SK-N-SH (cell line): ENCODE results near the gene SP1.

Experiments used
- EP300 ChIP-seq, 2 experiments: IDR thresholded peaks; 2 replicates each; pipeline versions ENCODE4 v1.4.0 to v1.6.1; 2012; ENCODE audit warnings: borderline replicate concordance in 1 of 2, low read depth in 1 of 2, low read length in 1 of 2
- EZH2phosphoT487 ChIP-seq: fragments of 200-600 bp; sonication (generic); IDR thresholded peaks from 2 replicates; pipeline ENCODE4 v1.6.1; 2017; ENCODE audit warnings: low read depth, mixed run types, mild to moderate bottlenecking, antibody characterized with exemption, moderate library complexity, borderline replicate concordance
- POLR2AphosphoS5 ChIP-seq: IDR thresholded peaks from 2 replicates; pipeline ENCODE4 v1.6.1; 2012; ENCODE audit warnings: low read depth, low read length
- TAF1 ChIP-seq: IDR thresholded peaks from 2 replicates; pipeline ENCODE4 v1.6.1; 2012; ENCODE audit warnings: low read depth, mild to moderate bottlenecking, low read length, moderate library complexity, borderline replicate concordance
- TEAD4 ChIP-seq: IDR thresholded peaks from 2 replicates; pipeline ENCODE4 v1.4.0; 2012; ENCODE audit warnings: mild to moderate bottlenecking, borderline replicate concordance; ENCODE audit not compliant: insufficient read depth
- YY1 ChIP-seq: IDR thresholded peaks from 2 replicates; pipeline ENCODE4 v1.4.0; 2012; ENCODE audit warnings: low read depth, mild to moderate bottlenecking
- TF ChIP-seq, protein P1 (sequence below): IDR thresholded peaks from 2 replicates; pipeline ENCODE4 v1.4.0; 2012; ENCODE audit warnings: low read depth
- TF ChIP-seq, protein P2 (sequence below): fragments of 200-600 bp; sonication (generic); IDR thresholded peaks from 2 replicates; pipeline ENCODE4 v1.6.1; 2017; ENCODE audit warnings: antibody characterized with exemption, mild to moderate bottlenecking, moderate library complexity
- TF ChIP-seq, protein P3 (sequence below): IDR thresholded peaks from 2 replicates; pipeline ENCODE4 v1.6.1; 2012; ENCODE audit warnings: mild to moderate bottlenecking, low read depth, low read length, moderate library complexity

DNA sequence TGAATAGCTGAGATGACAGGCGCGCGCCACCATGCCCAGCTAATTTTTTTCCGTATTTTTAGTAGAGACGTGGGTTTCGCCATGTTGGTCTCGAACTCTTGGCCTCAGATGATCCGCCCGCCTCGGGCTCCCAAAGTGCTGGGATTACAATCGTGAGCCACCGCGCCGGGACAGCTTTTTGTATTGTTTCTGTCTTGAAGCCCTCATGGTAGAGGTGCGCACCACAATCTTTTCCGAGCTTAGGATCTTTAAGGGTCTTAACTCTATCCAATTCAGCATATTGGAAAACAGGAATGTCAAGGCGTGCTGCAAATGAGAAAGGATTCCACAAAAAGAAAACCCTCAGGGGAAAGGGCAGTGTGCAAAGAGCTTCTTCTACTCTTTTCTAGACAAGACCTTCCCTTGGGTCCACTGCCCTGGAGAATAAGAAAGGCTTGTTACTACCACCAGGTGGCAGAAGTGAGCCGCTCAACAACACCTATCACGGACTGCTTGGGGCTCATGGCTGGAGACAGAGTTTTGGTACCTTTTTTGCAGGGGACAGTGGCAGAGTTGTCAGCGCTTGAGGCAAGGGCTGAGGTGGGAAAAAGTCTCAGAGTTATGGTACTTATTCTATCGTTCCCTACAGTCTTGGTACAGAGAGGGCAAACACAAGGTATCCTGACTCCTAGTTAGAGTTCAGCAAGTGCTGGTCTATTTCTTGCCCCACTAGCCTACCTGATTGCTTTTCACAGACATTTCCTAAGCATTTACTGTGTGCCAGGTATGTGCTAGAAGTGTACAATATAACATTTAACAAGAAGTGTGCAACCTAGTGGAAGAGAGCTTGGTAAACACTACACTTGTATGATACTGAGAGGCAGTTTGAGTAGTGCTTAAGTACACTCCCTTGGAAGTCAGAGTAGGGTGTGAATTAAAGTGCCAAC, 27.4 kb upstream of the SP1 start:
- TF ChIP-seq EP300 (IDR thresholded peaks at IDR 0.05; ENCODE audit: borderline replicate concordance in 1 of 2, low read depth in 1 of 2, low read length in 1 of 2) (no peak), POLR2AphosphoS5 (no peak), YY1 (no peak), TEAD4 (no peak), EZH2phosphoT487 (no peak), TAF1 (no peak)
- TF ChIP-seq, protein P1, sequence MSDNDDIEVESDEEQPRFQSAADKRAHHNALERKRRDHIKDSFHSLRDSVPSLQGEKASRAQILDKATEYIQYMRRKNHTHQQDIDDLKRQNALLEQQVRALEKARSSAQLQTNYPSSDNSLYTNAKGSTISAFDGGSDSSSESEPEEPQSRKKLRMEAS, result no peak; the same call in 1 of the 2 replicates
- TF ChIP-seq, protein P2, sequence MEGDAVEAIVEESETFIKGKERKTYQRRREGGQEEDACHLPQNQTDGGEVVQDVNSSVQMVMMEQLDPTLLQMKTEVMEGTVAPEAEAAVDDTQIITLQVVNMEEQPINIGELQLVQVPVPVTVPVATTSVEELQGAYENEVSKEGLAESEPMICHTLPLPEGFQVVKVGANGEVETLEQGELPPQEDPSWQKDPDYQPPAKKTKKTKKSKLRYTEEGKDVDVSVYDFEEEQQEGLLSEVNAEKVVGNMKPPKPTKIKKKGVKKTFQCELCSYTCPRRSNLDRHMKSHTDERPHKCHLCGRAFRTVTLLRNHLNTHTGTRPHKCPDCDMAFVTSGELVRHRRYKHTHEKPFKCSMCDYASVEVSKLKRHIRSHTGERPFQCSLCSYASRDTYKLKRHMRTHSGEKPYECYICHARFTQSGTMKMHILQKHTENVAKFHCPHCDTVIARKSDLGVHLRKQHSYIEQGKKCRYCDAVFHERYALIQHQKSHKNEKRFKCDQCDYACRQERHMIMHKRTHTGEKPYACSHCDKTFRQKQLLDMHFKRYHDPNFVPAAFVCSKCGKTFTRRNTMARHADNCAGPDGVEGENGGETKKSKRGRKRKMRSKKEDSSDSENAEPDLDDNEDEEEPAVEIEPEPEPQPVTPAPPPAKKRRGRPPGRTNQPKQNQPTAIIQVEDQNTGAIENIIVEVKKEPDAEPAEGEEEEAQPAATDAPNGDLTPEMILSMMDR, result peak; percentile 85
- TF ChIP-seq, protein P3, sequence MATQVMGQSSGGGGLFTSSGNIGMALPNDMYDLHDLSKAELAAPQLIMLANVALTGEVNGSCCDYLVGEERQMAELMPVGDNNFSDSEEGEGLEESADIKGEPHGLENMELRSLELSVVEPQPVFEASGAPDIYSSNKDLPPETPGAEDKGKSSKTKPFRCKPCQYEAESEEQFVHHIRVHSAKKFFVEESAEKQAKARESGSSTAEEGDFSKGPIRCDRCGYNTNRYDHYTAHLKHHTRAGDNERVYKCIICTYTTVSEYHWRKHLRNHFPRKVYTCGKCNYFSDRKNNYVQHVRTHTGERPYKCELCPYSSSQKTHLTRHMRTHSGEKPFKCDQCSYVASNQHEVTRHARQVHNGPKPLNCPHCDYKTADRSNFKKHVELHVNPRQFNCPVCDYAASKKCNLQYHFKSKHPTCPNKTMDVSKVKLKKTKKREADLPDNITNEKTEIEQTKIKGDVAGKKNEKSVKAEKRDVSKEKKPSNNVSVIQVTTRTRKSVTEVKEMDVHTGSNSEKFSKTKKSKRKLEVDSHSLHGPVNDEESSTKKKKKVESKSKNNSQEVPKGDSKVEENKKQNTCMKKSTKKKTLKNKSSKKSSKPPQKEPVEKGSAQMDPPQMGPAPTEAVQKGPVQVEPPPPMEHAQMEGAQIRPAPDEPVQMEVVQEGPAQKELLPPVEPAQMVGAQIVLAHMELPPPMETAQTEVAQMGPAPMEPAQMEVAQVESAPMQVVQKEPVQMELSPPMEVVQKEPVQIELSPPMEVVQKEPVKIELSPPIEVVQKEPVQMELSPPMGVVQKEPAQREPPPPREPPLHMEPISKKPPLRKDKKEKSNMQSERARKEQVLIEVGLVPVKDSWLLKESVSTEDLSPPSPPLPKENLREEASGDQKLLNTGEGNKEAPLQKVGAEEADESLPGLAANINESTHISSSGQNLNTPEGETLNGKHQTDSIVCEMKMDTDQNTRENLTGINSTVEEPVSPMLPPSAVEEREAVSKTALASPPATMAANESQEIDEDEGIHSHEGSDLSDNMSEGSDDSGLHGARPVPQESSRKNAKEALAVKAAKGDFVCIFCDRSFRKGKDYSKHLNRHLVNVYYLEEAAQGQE, result 0 out of 2 replicates have a peak, but pooled peaks have one; percentile 14
